Loucy (cell line): Measurements from ENCODE around the gene MEPE.

Experiments used
- H2AFZ ChIP-seq: fragments of 200-600 bp; sonication (generic); 2 replicates; pipeline ENCODE4 v1.6.0; 2016; ENCODE audit warnings: antibody characterized with exemption, mild to moderate bottlenecking, low read length, moderate library complexity
- H3F3A ChIP-seq: fragments of 200-600 bp; 2 replicates; pipeline ENCODE4 v1.6.0; 2016; ENCODE audit warnings: antibody characterized with exemption, low read depth, mild to moderate bottlenecking
- H3K27me3 ChIP-seq: fragments of 200-600 bp; sonication (generic); 2 replicates; pipeline ENCODE4 v1.6.1; 2014; ENCODE audit warnings: low read length, mild to moderate bottlenecking; ENCODE audit not compliant: insufficient read depth, poor library complexity, severe bottlenecking
- H3K36me3 ChIP-seq: fragments of 200-600 bp; sonication (generic); 2 replicates; pipeline ENCODE4 v1.6.1; 2016; ENCODE audit warnings: low read length; ENCODE audit not compliant: insufficient read depth
- H3K4me1 ChIP-seq: fragments of 200-600 bp; sonication (generic); 2 replicates; pipeline ENCODE4 v1.5.1; 2014; ENCODE audit warnings: low read length, mild to moderate bottlenecking; ENCODE audit not compliant: insufficient read depth, poor library complexity, severe bottlenecking
- H3K4me2 ChIP-seq: fragments of 200-600 bp; sonication (generic); 2 replicates; pipeline ENCODE4 v1.6.0; 2014; ENCODE audit warnings: antibody characterized with exemption, low read length, low read depth, mild to moderate bottlenecking; ENCODE audit not compliant: poor library complexity, severe bottlenecking
- H3K4me3 ChIP-seq: fragments of 200-600 bp; sonication (generic); 2 replicates; pipeline ENCODE4 v1.5.1; 2014; ENCODE audit warnings: low read length, mild to moderate bottlenecking, mixed read lengths; ENCODE audit not compliant: poor library complexity, severe bottlenecking
- H3K79me2 ChIP-seq: fragments of 200-600 bp; sonication (generic); 2 replicates; pipeline ENCODE4 v1.6.1; 2014; ENCODE audit warnings: low read length; ENCODE audit not compliant: insufficient read depth
- H3K9ac ChIP-seq: fragments of 200-600 bp; sonication (generic); 2 replicates; pipeline ENCODE4 v1.6.0; 2014; ENCODE audit warnings: mild to moderate bottlenecking, low read depth, low read length, moderate library complexity; ENCODE audit not compliant: poor library complexity, severe bottlenecking
- H3K9me2 ChIP-seq: fragments of 200-600 bp; sonication (generic); replicated peaks from 2 replicates; pipeline ENCODE4 v1.6.1; 2016; ENCODE audit warnings: low read depth, low read length, mixed read lengths
- H3K9me3 ChIP-seq: fragments of 200-600 bp; sonication (generic); 2 replicates; pipeline ENCODE4 v1.6.1; 2014; ENCODE audit warnings: mild to moderate bottlenecking, antibody characterized with exemption, low read length, low read depth; ENCODE audit not compliant: insufficient read depth
- H4K20me1 ChIP-seq: fragments of 200-600 bp; sonication (generic); 2 replicates; pipeline ENCODE4 v1.6.0; 2014; ENCODE audit warnings: antibody characterized with exemption, low read length, mild to moderate bottlenecking; ENCODE audit not compliant: insufficient read depth, poor library complexity, severe bottlenecking
- EZH2phosphoT487 ChIP-seq: fragments of 200-600 bp; IDR thresholded peaks from 2 replicates; pipeline ENCODE4 v1.6.1; 2018; ENCODE audit warnings: antibody characterized with exemption, mild to moderate bottlenecking, moderate library complexity, borderline replicate concordance
- TF ChIP-seq, protein P1 (sequence below): fragments of 200-600 bp; sonication (generic); conservative IDR thresholded peaks from 2 replicates; pipeline ENCODE4 v1.5.1; 2014; ENCODE audit warnings: mild to moderate bottlenecking, antibody characterized with exemption, low read length

Gene MEPE

GRCh38 chr4:87834401-87834800, 1.6 kb downstream of the MEPE start:
- Histone ChIP-seq H4K20me1 (no peaks in the 10 kb centered on the region), H3K9me2 (no peaks in the 10 kb centered on the region), H2AFZ (no peak overlapping the region), H3K36me3 (no peaks in the 10 kb centered on the region), H3K9ac (no peak overlapping the region), H3K4me2 (no peak overlapping the region), H3F3A (no peaks in the 10 kb centered on the region), H3K27me3 (no peaks in the 10 kb centered on the region), H3K4me1 (no peaks in the 10 kb centered on the region), H3K79me2 (no peaks in the 10 kb centered on the region), H3K4me3 (no peak overlapping the region), H3K9me3 (no peaks in the 10 kb centered on the region)
- no peak for TF ChIP-seq EZH2phosphoT487
- TF ChIP-seq, protein P1, sequence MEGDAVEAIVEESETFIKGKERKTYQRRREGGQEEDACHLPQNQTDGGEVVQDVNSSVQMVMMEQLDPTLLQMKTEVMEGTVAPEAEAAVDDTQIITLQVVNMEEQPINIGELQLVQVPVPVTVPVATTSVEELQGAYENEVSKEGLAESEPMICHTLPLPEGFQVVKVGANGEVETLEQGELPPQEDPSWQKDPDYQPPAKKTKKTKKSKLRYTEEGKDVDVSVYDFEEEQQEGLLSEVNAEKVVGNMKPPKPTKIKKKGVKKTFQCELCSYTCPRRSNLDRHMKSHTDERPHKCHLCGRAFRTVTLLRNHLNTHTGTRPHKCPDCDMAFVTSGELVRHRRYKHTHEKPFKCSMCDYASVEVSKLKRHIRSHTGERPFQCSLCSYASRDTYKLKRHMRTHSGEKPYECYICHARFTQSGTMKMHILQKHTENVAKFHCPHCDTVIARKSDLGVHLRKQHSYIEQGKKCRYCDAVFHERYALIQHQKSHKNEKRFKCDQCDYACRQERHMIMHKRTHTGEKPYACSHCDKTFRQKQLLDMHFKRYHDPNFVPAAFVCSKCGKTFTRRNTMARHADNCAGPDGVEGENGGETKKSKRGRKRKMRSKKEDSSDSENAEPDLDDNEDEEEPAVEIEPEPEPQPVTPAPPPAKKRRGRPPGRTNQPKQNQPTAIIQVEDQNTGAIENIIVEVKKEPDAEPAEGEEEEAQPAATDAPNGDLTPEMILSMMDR: no peak

DNA sequence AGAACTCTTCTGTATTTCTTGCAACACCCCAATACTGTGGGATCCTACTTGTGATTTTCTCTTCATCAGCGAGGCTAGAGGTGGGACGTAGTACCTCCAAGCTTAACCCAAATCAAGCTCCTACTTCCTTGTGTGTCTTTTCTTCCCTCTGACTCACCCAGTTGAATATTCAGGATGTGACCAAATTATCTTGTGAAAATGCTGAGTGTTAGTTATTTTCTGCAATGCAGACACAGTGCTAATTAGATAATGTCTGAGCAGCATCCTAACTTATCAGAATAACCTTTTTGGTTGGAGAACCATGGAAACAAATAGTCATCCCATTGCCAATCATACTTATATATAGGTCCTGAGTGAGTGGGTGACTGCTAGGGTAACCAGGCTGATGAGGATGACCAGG, 2.4 kb downstream of the MEPE start:
- no peaks in the 10 kb centered on the region for H3K36me3 ChIP-seq
- H3K4me2 ChIP-seq: no peak overlapping the region
- no peak overlapping the region for H2AFZ ChIP-seq
- no peaks in the 10 kb centered on the region for H3K9me2 ChIP-seq
- no peak overlapping the region for H3K9ac ChIP-seq
- no peaks in the 10 kb centered on the region for H3K79me2 ChIP-seq
- TF ChIP-seq EZH2phosphoT487: no peak
- TF ChIP-seq, protein P1: no peak
- no peaks in the 10 kb centered on the region for H3K27me3 ChIP-seq
- H3K9me3 ChIP-seq: no peaks in the 10 kb centered on the region
- no peaks in the 10 kb centered on the region for H3K4me1 ChIP-seq
- H3K4me3 ChIP-seq: no peak overlapping the region
- H4K20me1 ChIP-seq: no peaks in the 10 kb centered on the region
- no peaks in the 10 kb centered on the region for H3F3A ChIP-seq

DNA sequence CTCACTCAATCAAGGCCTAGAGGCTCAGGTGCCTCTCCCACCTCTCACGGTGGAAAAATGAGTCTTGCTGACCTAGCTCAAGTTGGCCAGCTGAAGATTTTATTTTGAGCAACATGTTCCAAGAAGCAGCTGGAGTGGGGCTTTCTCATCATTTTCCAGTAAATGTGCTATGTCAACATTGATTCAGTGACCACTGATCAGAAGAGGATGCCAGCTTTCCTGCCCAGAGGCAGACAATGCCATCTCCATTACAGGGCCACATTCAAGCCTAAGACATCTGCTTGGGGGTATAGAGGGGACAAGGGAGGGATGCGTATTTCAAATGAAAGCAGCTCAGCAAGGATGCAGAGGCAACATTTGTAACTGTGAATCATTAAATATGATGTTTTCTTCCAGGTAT, 3.0 kb downstream of the MEPE start:
- Histone ChIP-seq H4K20me1 (no peaks in the 10 kb centered on the region), H3K79me2 (no peaks in the 10 kb centered on the region), H3K36me3 (no peaks in the 10 kb centered on the region), H2AFZ (no peak overlapping the region), H3K9ac (no peak overlapping the region), H3K9me2 (no peaks in the 10 kb centered on the region), H3K4me2 (no peak overlapping the region), H3K4me1 (no peaks in the 10 kb centered on the region), H3K9me3 (no peaks in the 10 kb centered on the region), H3K4me3 (no peak overlapping the region), H3F3A (no peaks in the 10 kb centered on the region), H3K27me3 (no peaks in the 10 kb centered on the region)
- TF ChIP-seq EZH2phosphoT487: no peak
- TF ChIP-seq, protein P1: no peak
